ENCODE results near the gene CHRM5. TPM values are rescaled to one million over a fixed set of nuclear protein-coding genes. Genes with fewer than 3 reads are reported as not detected.

Gene CHRM5
- total RNA-seq, 1 experiment from 2014 or later, result not detected

DNA sequence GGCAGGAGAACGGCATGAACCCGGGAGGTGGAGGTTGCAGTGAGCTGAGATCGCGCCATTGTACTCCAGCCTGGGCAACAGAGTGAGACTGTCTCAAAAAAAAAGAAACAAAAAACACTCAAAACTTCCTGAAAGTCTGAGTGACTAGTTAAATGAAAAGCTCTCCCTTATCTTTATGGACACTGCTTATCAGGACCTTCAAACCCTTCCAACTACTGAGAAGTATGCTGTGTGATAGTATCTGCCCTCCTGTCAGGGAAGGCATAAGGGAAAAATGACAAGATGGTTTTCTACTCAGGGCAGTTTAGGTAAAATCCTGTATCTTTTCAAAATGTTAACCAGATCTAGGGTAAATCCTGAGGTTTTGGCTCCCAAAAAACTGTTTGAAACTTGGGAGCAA, 111.6 kb downstream of the CHRM5 start:
- no peaks in the 10 kb centered on the region for H3K9me3 ChIP-seq (ENCODE audit: control insufficient read depth, insufficient read depth, low read depth, low read length)
- no TSS peak for BruUV-seq (replicated peaks)
- H3K27me3 ChIP-seq (ENCODE audit: control insufficient read depth, insufficient read depth, low read length), result no peaks in the 10 kb centered on the region
- ChIA-PET POLR2A (no interaction called here), CTCF (no interaction called here)
- no peak overlapping the region for H3K4me3 ChIP-seq (ENCODE audit: low read depth in 2 of 2, low read length in 2 of 2)
- no peaks in the 10 kb centered on the region for H3K36me3 ChIP-seq (ENCODE audit: control insufficient read depth, insufficient read depth, low read length)
- DNase-seq (ENCODE audit: low read depth, low spot score) (no peak), ATAC-seq (no peak)
- H3K4me1 ChIP-seq (ENCODE audit: control insufficient read depth, insufficient read depth, low read length), result no peaks in the 10 kb centered on the region
- no peak overlapping the region for H3K27ac ChIP-seq (ENCODE audit: low read length)
- TF ChIP-seq, protein P1, sequence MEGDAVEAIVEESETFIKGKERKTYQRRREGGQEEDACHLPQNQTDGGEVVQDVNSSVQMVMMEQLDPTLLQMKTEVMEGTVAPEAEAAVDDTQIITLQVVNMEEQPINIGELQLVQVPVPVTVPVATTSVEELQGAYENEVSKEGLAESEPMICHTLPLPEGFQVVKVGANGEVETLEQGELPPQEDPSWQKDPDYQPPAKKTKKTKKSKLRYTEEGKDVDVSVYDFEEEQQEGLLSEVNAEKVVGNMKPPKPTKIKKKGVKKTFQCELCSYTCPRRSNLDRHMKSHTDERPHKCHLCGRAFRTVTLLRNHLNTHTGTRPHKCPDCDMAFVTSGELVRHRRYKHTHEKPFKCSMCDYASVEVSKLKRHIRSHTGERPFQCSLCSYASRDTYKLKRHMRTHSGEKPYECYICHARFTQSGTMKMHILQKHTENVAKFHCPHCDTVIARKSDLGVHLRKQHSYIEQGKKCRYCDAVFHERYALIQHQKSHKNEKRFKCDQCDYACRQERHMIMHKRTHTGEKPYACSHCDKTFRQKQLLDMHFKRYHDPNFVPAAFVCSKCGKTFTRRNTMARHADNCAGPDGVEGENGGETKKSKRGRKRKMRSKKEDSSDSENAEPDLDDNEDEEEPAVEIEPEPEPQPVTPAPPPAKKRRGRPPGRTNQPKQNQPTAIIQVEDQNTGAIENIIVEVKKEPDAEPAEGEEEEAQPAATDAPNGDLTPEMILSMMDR (IDR thresholded peaks at IDR 0.05), result no peak
- TF ChIP-seq, protein P2, sequence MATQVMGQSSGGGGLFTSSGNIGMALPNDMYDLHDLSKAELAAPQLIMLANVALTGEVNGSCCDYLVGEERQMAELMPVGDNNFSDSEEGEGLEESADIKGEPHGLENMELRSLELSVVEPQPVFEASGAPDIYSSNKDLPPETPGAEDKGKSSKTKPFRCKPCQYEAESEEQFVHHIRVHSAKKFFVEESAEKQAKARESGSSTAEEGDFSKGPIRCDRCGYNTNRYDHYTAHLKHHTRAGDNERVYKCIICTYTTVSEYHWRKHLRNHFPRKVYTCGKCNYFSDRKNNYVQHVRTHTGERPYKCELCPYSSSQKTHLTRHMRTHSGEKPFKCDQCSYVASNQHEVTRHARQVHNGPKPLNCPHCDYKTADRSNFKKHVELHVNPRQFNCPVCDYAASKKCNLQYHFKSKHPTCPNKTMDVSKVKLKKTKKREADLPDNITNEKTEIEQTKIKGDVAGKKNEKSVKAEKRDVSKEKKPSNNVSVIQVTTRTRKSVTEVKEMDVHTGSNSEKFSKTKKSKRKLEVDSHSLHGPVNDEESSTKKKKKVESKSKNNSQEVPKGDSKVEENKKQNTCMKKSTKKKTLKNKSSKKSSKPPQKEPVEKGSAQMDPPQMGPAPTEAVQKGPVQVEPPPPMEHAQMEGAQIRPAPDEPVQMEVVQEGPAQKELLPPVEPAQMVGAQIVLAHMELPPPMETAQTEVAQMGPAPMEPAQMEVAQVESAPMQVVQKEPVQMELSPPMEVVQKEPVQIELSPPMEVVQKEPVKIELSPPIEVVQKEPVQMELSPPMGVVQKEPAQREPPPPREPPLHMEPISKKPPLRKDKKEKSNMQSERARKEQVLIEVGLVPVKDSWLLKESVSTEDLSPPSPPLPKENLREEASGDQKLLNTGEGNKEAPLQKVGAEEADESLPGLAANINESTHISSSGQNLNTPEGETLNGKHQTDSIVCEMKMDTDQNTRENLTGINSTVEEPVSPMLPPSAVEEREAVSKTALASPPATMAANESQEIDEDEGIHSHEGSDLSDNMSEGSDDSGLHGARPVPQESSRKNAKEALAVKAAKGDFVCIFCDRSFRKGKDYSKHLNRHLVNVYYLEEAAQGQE (IDR thresholded peaks at IDR 0.05; ENCODE audit: insufficient read depth in 1 of 2, low read depth in 2 of 2, low read length in 1 of 2), result no peak
- TF ChIP-seq SIN3A (IDR thresholded peaks at IDR 0.05; ENCODE audit: borderline replicate concordance, insufficient read depth, low read depth, low read length), result no peak
- TF ChIP-seq TCF7L2 (IDR thresholded peaks at IDR 0.05; ENCODE audit: low read depth, low read length), result no peak
- in situ Hi-C loops (cut with HindIII; ENCODE audit: low pct_unique_long_range_greater_than_20kb, low sequenced_read_pairs), result no loop called here
- intact Hi-C loops (cut with micrococcal nuclease; ENCODE audit: unreplicated experiment), result no loop called here

DNA sequence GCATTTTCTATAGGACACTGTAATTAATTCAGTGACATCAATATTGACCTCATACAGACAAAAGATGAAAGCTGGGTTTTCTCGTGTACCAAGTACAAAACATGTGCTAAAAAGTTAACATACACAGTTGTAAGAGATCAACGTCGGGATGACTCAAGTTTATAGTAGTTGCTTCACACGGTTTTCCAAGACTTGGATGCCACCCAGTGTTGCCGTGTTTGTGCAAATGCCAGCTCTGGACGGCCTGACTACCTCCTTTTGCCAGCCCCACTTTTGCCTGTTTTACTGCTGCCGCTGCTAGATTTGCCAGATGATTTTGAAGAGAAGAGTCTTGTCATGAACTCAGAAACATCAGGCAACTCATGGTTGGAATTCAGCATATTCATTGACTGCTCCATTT, 115.8 kb downstream of the CHRM5 start:
- Histone ChIP-seq H3K4me1 (ENCODE audit: control insufficient read depth, insufficient read depth, low read length) (no peaks in the 10 kb centered on the region), H3K36me3 (ENCODE audit: control insufficient read depth, insufficient read depth, low read length) (no peaks in the 10 kb centered on the region), H3K27me3 (ENCODE audit: control insufficient read depth, insufficient read depth, low read length) (no peaks in the 10 kb centered on the region), H3K27ac (ENCODE audit: low read length) (no peak overlapping the region), H3K4me3 (ENCODE audit: low read depth in 2 of 2, low read length in 2 of 2) (no peak overlapping the region), H3K9me3 (ENCODE audit: control insufficient read depth, insufficient read depth, low read depth, low read length) (no peaks in the 10 kb centered on the region)
- TF ChIP-seq TCF7L2 (IDR thresholded peaks at IDR 0.05; ENCODE audit: low read depth, low read length) (no peak), SIN3A (IDR thresholded peaks at IDR 0.05; ENCODE audit: borderline replicate concordance, insufficient read depth, low read depth, low read length) (no peak), POLR2AphosphoS5 (IDR thresholded peaks at IDR 0.05; ENCODE audit: low read depth, low read length) (no peak)
- TF ChIP-seq, protein P1 (IDR thresholded peaks at IDR 0.05), result no peak
- TF ChIP-seq, protein P2 (IDR thresholded peaks at IDR 0.05; ENCODE audit: insufficient read depth in 1 of 2, low read depth in 2 of 2, low read length in 1 of 2), result no peak
- ChIA-PET CTCF (no interaction called here), POLR2A (no interaction called here)
- ATAC-seq, result no peak
- no peak for DNase-seq (ENCODE audit: low read depth, low spot score)
- in situ Hi-C loops (cut with HindIII; ENCODE audit: low pct_unique_long_range_greater_than_20kb, low sequenced_read_pairs) (no loop called here), intact Hi-C loops (cut with micrococcal nuclease; ENCODE audit: unreplicated experiment) (no loop called here)
- no TSS peak for BruUV-seq (replicated peaks)
